OCI-LY7 (cell line): Measurements from ENCODE around the gene RPS8. TPM values are rescaled to one million over a fixed set of nuclear protein-coding genes. Genes with fewer than 3 reads are reported as not detected.

Source experiments
- BruUV-seq: library from RNA; stranded (reverse); fragments of 400-500 nt; replicated peaks from 2 replicates; lab custom pipeline; 2021; lab: Mats Ljungman, UMichigan
- CTCF ChIA-PET: fragments of 300-600 bp; sonication (Branson Sonifier 250); formaldehyde crosslinking; loops from one replicate; lab custom pipeline; 2022; ENCODE audit warnings: antibody characterized with exemption; ENCODE audit not compliant: unreplicated experiment; lab: Charles Lee
- POLR2A ChIA-PET: fragments of 300-600 bp; sonication (Branson Sonifier 250); formaldehyde crosslinking; loops from one replicate; lab custom pipeline; 2022; ENCODE audit warnings: antibody characterized with exemption; lab: Charles Lee
- DNase-seq: peaks from one replicate; pipeline ENCODE4 v3.0.0-alpha.2; 2015; ENCODE audit warnings: low spot score
- H2AFZ ChIP-seq: fragments of 200-600 bp; sonication (generic), shearing (Covaris generic); 2 replicates; pipeline ENCODE4 v1.6.1; 2014; ENCODE audit warnings: mild to moderate bottlenecking, antibody characterized with exemption, low read length, moderate library complexity
- H3K27ac ChIP-seq: fragments of 200-600 bp; sonication (generic); 2 replicates; pipeline ENCODE4 v1.5.1; 2014; ENCODE audit warnings: mixed run types, low read depth, mild to moderate bottlenecking, moderate library complexity, low read length, inconsistent platforms; ENCODE audit not compliant: poor library complexity, severe bottlenecking
- H3K36me3 ChIP-seq: fragments of 200-600 bp; sonication (generic); 2 replicates; pipeline ENCODE4 v1.6.1; 2014; ENCODE audit warnings: mild to moderate bottlenecking, antibody characterized with exemption, low read length, moderate library complexity, mixed read lengths; ENCODE audit not compliant: insufficient read depth
- H3K4me1 ChIP-seq: fragments of 200-600 bp; sonication (generic); 2 replicates; pipeline ENCODE4 v1.5.1; 2014; ENCODE audit warnings: mild to moderate bottlenecking, low read length; ENCODE audit not compliant: insufficient read depth, poor library complexity, severe bottlenecking
- H3K4me2 ChIP-seq: fragments of 200-600 bp; sonication (generic); 2 replicates; pipeline ENCODE4 v1.6.1; 2014; ENCODE audit warnings: mild to moderate bottlenecking, low read length
- H3K4me3 ChIP-seq: fragments of 200-600 bp; sonication (generic); 2 replicates; pipeline ENCODE4 v1.5.1; 2014; ENCODE audit warnings: mild to moderate bottlenecking, low read depth, low read length; ENCODE audit not compliant: poor library complexity, severe bottlenecking
- H3K79me2 ChIP-seq: fragments of 200-600 bp; sonication (generic); 2 replicates; pipeline ENCODE4 v1.6.1; 2016; ENCODE audit warnings: low read depth, mild to moderate bottlenecking, low read length, moderate library complexity, mixed read lengths; ENCODE audit not compliant: insufficient read depth
- H3K9me2 ChIP-seq: fragments of 200-600 bp; sonication (generic); 2 replicates; pipeline ENCODE4 v1.6.1; 2016; ENCODE audit warnings: mild to moderate bottlenecking, low read length, mixed read lengths; ENCODE audit not compliant: insufficient read depth
- H3K9me3 ChIP-seq: fragments of 200-600 bp; sonication (generic); 2 replicates; pipeline ENCODE4 v1.6.1; 2014; ENCODE audit warnings: mild to moderate bottlenecking, mixed run types, low read length, mixed read lengths
- H4K20me1 ChIP-seq: fragments of 200-600 bp; sonication (generic); 2 replicates; pipeline ENCODE4 v1.6.1; 2014; ENCODE audit warnings: mild to moderate bottlenecking, antibody characterized with exemption, low read length, moderate library complexity, mixed read lengths; ENCODE audit not compliant: insufficient read depth
- CTCF ChIP-seq: fragments of 200-600 bp; sonication (generic); conservative IDR thresholded peaks from 2 replicates; pipeline ENCODE4 v1.5.1; 2014; ENCODE audit warnings: mild to moderate bottlenecking, antibody characterized with exemption, low read length, moderate library complexity, mixed read lengths
- EZH2phosphoT487 ChIP-seq: fragments of 200-600 bp; sonication (generic); IDR thresholded peaks from 2 replicates; pipeline ENCODE4 v1.6.1; 2018; ENCODE audit warnings: low read depth, borderline replicate concordance, mild to moderate bottlenecking, mixed run types, antibody characterized with exemption, low read length, moderate library complexity, mixed read lengths
- intact Hi-C: fragments of 100-400 bp; cut with micrococcal nuclease; formaldehyde crosslinking; loops from one replicate; pipeline ENCODE4 v1.10.0; 2022; ENCODE audit not compliant: unreplicated experiment
- total RNA-seq, 2 experiments: library from RNA; depleted of rRNA in 1 of 2; stranded (reverse); fragments of >200 nt in 1 of 2; shearing (Covaris generic) in 1 of 2; gene quantifications; 2 replicates each; pipeline ENCODE4 v1.2.3, GENCODE V29; 2014 to 2022

Gene RPS8
- total RNA-seq, 2 experiments from 2014 or later = 2,707 to 4,355 TPM

DNA sequence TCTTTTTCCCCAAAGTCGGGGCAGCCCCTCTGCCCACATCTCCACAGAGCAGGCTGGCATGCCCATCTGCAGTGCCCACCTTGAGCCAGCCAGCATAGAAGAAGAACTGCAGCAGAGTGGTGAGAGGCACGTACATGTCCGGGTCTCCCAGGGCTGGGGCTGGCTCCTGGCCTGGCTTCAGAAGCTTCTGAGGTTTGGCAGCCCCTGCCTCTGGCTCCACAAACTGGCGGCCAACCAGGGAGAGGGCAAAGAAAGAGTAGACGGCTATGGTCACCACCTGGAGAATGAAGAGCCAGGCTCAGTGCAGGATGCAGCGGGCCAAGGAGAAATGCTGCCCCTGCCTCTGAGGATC is 9.7 kb downstream of the RPS8 start:
- no TSS peak for BruUV-seq
- H3K4me2 ChIP-seq = peak overlapping the region; percentile 66

DNA sequence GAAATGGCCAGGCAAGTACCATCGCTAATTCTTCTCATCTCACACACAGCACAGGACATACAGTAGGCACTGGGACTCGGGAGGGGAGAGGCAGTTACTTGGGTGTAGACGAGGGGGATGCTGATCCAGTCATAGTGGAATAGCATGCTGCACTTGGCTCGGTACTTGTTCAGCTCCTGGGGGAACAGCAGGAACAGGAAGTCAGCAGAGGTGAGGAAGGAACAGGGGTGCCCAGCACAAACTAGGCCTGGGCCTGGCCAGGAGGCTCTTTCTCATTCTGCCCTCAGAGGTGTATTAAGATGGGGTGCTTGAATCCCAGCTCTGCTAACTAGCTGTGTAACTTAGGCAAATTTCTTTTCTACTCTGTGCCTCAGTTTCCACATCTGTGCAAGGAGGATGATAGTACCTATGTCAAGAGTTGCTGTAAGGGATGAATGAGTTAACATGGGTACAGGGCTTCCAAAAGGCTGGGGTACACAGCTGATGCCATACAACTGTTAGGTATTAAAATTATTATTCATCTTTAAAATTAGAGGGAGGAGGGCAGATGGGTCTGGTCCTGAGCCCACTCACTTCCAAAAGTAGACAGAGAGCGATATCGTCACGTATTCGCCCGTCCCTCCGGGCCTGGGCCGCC is 10.3 kb downstream of the RPS8 start:
- H3K9me3 ChIP-seq = no peaks in the 10 kb centered on the region
- no peaks in the 10 kb centered on the region for H3K9me2 ChIP-seq
- intact Hi-C loops = no loop called here
- CTCF ChIA-PET = interaction anchor here (2.5 kb wide), 1 partner anchor 23 kb away, joined by 9 read pairs; no protein-coding TSS in a partner anchor
- H3K27ac ChIP-seq = peak overlapping the region; percentile 40
- H4K20me1 ChIP-seq = no peaks in the 10 kb centered on the region
- TF ChIP-seq CTCF (no peak), EZH2phosphoT487 (no peak)
- peaks cover 35% of the 10 kb centered on the region for H3K4me1 ChIP-seq
- H2AFZ ChIP-seq = peak overlapping the region; percentile 93; the same call in 1 of the 2 replicates
- H3K4me2 ChIP-seq = peak overlapping the region; percentile 66
- DNase-seq = no peak
- H3K79me2 ChIP-seq = no peaks in the 10 kb centered on the region
- peaks cover 20% of the 10 kb centered on the region for H3K36me3 ChIP-seq
- POLR2A ChIA-PET = interaction anchor here (0.5 to 4.4 kb wide), 6 partner anchors 10 to 720 kb away, joined by 3 to 20 read pairs (median 6); partner anchors contain the start of genes PLK3, RNU5D-1 and RPS8
- peak overlapping the region; percentile 56 for H3K4me3 ChIP-seq
- BruUV-seq = no TSS peak

More for the DNA sequence above, 9.7 kb downstream of the RPS8 start:
- no peak for DNase-seq
- peak overlapping the region; percentile 93; the same call in 1 of the 2 replicates for H2AFZ ChIP-seq
- TF ChIP-seq CTCF = peak; percentile 3; the same call in 1 of the 2 replicates
- no peak for TF ChIP-seq EZH2phosphoT487
- peaks cover 35% of the 10 kb centered on the region for H3K4me1 ChIP-seq
- H3K4me3 ChIP-seq = peak overlapping the region; percentile 56
- H3K79me2 ChIP-seq = no peaks in the 10 kb centered on the region
- peaks cover 26% of the 10 kb centered on the region for H3K36me3 ChIP-seq
- H3K27ac ChIP-seq = peak overlapping the region; percentile 40
- intact Hi-C loops = no loop called here
- no peaks in the 10 kb centered on the region for H3K9me3 ChIP-seq
- ChIA-PET POLR2A (interaction anchor here (0.5 to 4.4 kb wide), 6 partner anchors 10 to 721 kb away, joined by 3 to 20 read pairs (median 8); partner anchors contain the start of genes PLK3, RNU5D-1 and RPS8), CTCF (interaction anchor here (0.7 to 2.5 kb wide), 2 partner anchors 9 to 24 kb away, joined by 4 to 9 read pairs; no protein-coding TSS in a partner anchor)
- H3K9me2 ChIP-seq = no peaks in the 10 kb centered on the region
- H4K20me1 ChIP-seq = no peaks in the 10 kb centered on the region
